ENCODE data around the gene GADD45G. TPM values are rescaled to one million over a fixed set of nuclear protein-coding genes. Genes with fewer than 3 reads are reported as not detected.
A peak's percentile ranks its signal among the peaks of the same experiment; 100 is the strongest.

Gene GADD45G
- total and polyA plus RNA-seq, 2 of the 4 experiments (the other 2 are of a cell fraction) = 0.15 TPM; not detected in 1

- Histone ChIP-seq H3K27me3 (ENCODE audit: control insufficient read depth, insufficient read depth, low read length) (peaks cover 30% of the 10 kb centered on the region; the same call in 1 of the 2 replicates), H3K36me3 (ENCODE audit: control insufficient read depth, insufficient read depth, low read length) (no peaks in the 10 kb centered on the region), H2BK5ac (ENCODE audit: low read depth, low read length, poor library complexity, severe bottlenecking) (no peak overlapping the region), H2BK20ac (ENCODE audit: low read depth, low read length) (no peak overlapping the region), H3K23ac (ENCODE audit: low read depth, low read length) (no peak overlapping the region), H3K79me1 (ENCODE audit: low read depth in 1 of 2, low read length in 2 of 2) (no peaks in the 10 kb centered on the region), H3K4me2 (ENCODE audit: low read depth, low read length) (no peak overlapping the region; the same call in 1 of the 2 replicates), H3K27ac (ENCODE audit: insufficient read depth, low read length) (no peak overlapping the region), H3K4me3 (ENCODE audit: insufficient read depth, low read depth, low read length) (no peak overlapping the region), H4K8ac (ENCODE audit: low read depth in 2 of 2, low read length in 2 of 2) (no peak overlapping the region), H3K14ac (replicated peaks; ENCODE audit: low read depth, low read length) (no peak overlapping the region), H3K56ac (ENCODE audit: extremely low read depth, insufficient read depth, low read length) (no peak overlapping the region), H3K18ac (ENCODE audit: low read depth, low read length) (no peak overlapping the region), H3K4me1 (ENCODE audit: control insufficient read depth, insufficient read depth, low read length) (no peaks in the 10 kb centered on the region), H2BK120ac (ENCODE audit: low read depth, low read length) (no peak overlapping the region), H4K91ac (ENCODE audit: insufficient read depth, low read depth, low read length) (no peak overlapping the region), H2AFZ (replicated peaks; ENCODE audit: low read length, poor library complexity) (no peak overlapping the region), H3K9ac (ENCODE audit: low read depth, low read length) (no peak overlapping the region), H4K20me1 (ENCODE audit: insufficient read depth, low read length) (no peaks in the 10 kb centered on the region), H2AK9ac (replicated peaks; ENCODE audit: low read depth, low read length, poor library complexity) (no peak overlapping the region), H2BK15ac (ENCODE audit: low read depth, low read length) (no peak overlapping the region), H2AK5ac (ENCODE audit: low read depth, low read length) (no peak overlapping the region), H3K9me1 (ENCODE audit: insufficient read depth, low read length) (no peaks in the 10 kb centered on the region), H4K5ac (ENCODE audit: low read depth, low read length) (no peak overlapping the region), H3K4ac (ENCODE audit: low read depth, low read length) (no peak overlapping the region), H3K9me3 (ENCODE audit: control insufficient read depth, insufficient read depth, low read length) (no peaks in the 10 kb centered on the region)
- DNase-seq (no peak), ATAC-seq (ENCODE audit: low read depth) (peak; percentile 40; the same call in 1 of the 2 replicates)
- in situ Hi-C loops (cut with MboI; ENCODE audit: low sequenced_read_pairs) (no loop called here), dilution Hi-C loops (cut with HindIII; ENCODE audit: low sequenced_read_pairs, unreplicated experiment) (no loop called here), intact Hi-C loops (cut with micrococcal nuclease) (no loop called here)
- ChIA-PET POLR2A (ENCODE audit: unreplicated experiment) (no interaction called here), CTCF (interaction anchor here (1.3 kb wide), 1 partner anchor 476 kb away, joined by 3 read pairs; no protein-coding TSS in a partner anchor)
- no TSS peak for BruUV-seq (replicated peaks)
- TF ChIP-seq BHLHE40 (IDR thresholded peaks at IDR 0.05; ENCODE audit: low read depth, low read length) (no peak), ELK1 (IDR thresholded peaks at IDR 0.05; ENCODE audit: borderline replicate concordance, low read depth, low read length) (no peak), MAZ (IDR thresholded peaks at IDR 0.05; ENCODE audit: borderline replicate concordance, low read depth, low read length) (no peak), SMC3 (IDR thresholded peaks at IDR 0.05; ENCODE audit: low read depth, low read length) (no peak), NFE2L2 (IDR thresholded peaks at IDR 0.05; ENCODE audit: low read depth, low read length) (no peak), FOS (IDR thresholded peaks at IDR 0.05; ENCODE audit: low read depth, low read length) (no peak), MXI1 (IDR thresholded peaks at IDR 0.05; ENCODE audit: borderline replicate concordance, low read depth, low read length) (no peak), RFX5 (IDR thresholded peaks at IDR 0.05; ENCODE audit: low read depth, low read length) (no peak), POLR2A (IDR thresholded peaks at IDR 0.05; ENCODE audit: low read depth, low read length) (no peak), MAFK (IDR thresholded peaks at IDR 0.05; ENCODE audit: low read depth, low read length) (no peak), USF2 (IDR thresholded peaks at IDR 0.05; ENCODE audit: low read depth, low read length) (no peak)
- WGBS, 2 experiments (ENCODE audit: extremely low coverage in 2 of 2, insufficient read length in 1 of 2) = 45% methylated on average over 4 of the region's 20 CpGs; no CpG with 5 or more reads in 1 of the 2 experiments
Observed at GRCh38 chr9:89622933-89623861, 18.4 kb downstream of the GADD45G start.
